Midbrain (tissue), 1 donor: ENCODE measurements around the gene RHPN2.

ENCODE experiments used
- DNase-seq: peaks from one replicate; lab custom pipeline; 2025; lab: John Stamatoyannopoulos, UW

Gene RHPN2

GRCh38 chr19:33064792-33065550 lies at the start of gene RHPN2:
Gene RHPN2 (minus strand): TSS chr19:33064888. CDS start chr19:33064852, 36 bp downstream.
- peak; percentile 41 for DNase-seq

GRCh38 chr19:33114312-33114711 lies 49.6 kb upstream of the RHPN2 start:
- no peak for DNase-seq

GRCh38 chr19:33111587-33111986 lies 46.9 kb upstream of the RHPN2 start:
- no peak for DNase-seq

GRCh38 chr19:33110137-33110910 lies 45.6 kb upstream of the RHPN2 start:
- no peak for DNase-seq

GRCh38 chr19:33108161-33108560 lies 43.5 kb upstream of the RHPN2 start:
- no peak for DNase-seq

GRCh38 chr19:33102893-33103292 lies 38.2 kb upstream of the RHPN2 start:
- no peak for DNase-seq

GRCh38 chr19:33100894-33101644 lies 36.4 kb upstream of the RHPN2 start:
- DNase-seq: no peak

- DNase-seq: no peak
These were observed 33.4 kb upstream of the RHPN2 start for GRCh38 chr19:33098055-33098534.

- DNase-seq: no peak
These were observed 31.3 kb upstream of the RHPN2 start for GRCh38 chr19:33096005-33096404.

GRCh38 chr19:33094436-33095067 lies 29.9 kb upstream of the RHPN2 start:
- DNase-seq: no peak

GRCh38 chr19:33093420-33094210 lies 28.9 kb upstream of the RHPN2 start:
- no peak for DNase-seq

- no peak for DNase-seq
These were observed 25.5 kb upstream of the RHPN2 start for GRCh38 chr19:33090179-33090578.

GRCh38 chr19:33089010-33089409 lies 24.3 kb upstream of the RHPN2 start:
- no peak for DNase-seq

GRCh38 chr19:33086955-33087354 lies 22.3 kb upstream of the RHPN2 start:
- no peak for DNase-seq

- no peak for DNase-seq
These were observed 21.0 kb upstream of the RHPN2 start for GRCh38 chr19:33085570-33086128.

- peak; percentile 87 for DNase-seq
These were observed 16.3 kb upstream of the RHPN2 start, which contains the start of gene GPATCH1 for GRCh38 chr19:33080761-33081681. Gene GPATCH1 (plus strand): TSS chr19:33081181. CDS start chr19:33081194, 13 bp downstream.

- no peak for DNase-seq
These were observed 10.8 kb upstream of the RHPN2 start for GRCh38 chr19:33075519-33075918.

GRCh38 chr19:33071887-33072286 lies 7.2 kb upstream of the RHPN2 start:
- DNase-seq: no peak

- no peak for DNase-seq
These were observed 2.4 kb upstream of the RHPN2 start for GRCh38 chr19:33067121-33067520.

GRCh38 chr19:33066543-33066942 lies 1.9 kb upstream of the RHPN2 start:
- DNase-seq: no peak
